DOHH2 (cell line): ENCODE data around the gene CLK4.

ENCODE experiments used
- CTCF ChIP-seq: fragments of 200-600 bp; sonication (generic); IDR thresholded peaks from one replicate; pipeline ENCODE4 v1.5.1; 2014; ENCODE audit warnings: antibody characterized with exemption, mild to moderate bottlenecking, low read depth, low read length; ENCODE audit not compliant: poor library complexity, severe bottlenecking
- EZH2phosphoT487 ChIP-seq: fragments of 200-600 bp; sonication (generic); IDR thresholded peaks from 2 replicates; pipeline ENCODE4 v1.6.1; 2017; ENCODE audit warnings: borderline replicate concordance, mild to moderate bottlenecking, antibody characterized with exemption, low read length, moderate library complexity, mixed read lengths

GRCh38 chr5:178581621-178582020 is 45.2 kb downstream of the CLK4 start:
- TF ChIP-seq CTCF = no peak
- no peak for TF ChIP-seq EZH2phosphoT487
